HG03378 (cell line): ENCODE results near the gene CDH3.
"Not testable (repeated sequence)": the region's sequence is repeated elsewhere in the genome, so short reads cannot be mapped to it uniquely, and the experiment has no call there.

Experiments
- ATAC-seq: cut with Tn5 transposase; IDR thresholded peaks from one replicate; pipeline ENCODE4 v1.9.1; 2021; ENCODE audit warnings: mild to moderate bottlenecking, moderate library complexity; ENCODE audit not compliant: unreplicated experiment

CDH3 gene

DNA sequence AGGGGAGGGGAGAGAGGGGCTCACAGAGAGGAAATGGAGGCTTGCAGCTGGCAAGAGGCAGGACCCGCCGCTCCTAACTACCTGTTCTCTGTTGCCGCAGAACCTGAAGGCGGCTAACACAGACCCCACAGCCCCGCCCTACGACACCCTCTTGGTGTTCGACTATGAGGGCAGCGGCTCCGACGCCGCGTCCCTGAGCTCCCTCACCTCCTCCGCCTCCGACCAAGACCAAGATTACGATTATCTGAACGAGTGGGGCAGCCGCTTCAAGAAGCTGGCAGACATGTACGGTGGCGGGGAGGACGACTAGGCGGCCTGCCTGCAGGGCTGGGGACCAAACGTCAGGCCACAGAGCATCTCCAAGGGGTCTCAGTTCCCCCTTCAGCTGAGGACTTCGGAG, 53.0 kb downstream of the CDH3 start:
- ATAC-seq: no peak

DNA sequence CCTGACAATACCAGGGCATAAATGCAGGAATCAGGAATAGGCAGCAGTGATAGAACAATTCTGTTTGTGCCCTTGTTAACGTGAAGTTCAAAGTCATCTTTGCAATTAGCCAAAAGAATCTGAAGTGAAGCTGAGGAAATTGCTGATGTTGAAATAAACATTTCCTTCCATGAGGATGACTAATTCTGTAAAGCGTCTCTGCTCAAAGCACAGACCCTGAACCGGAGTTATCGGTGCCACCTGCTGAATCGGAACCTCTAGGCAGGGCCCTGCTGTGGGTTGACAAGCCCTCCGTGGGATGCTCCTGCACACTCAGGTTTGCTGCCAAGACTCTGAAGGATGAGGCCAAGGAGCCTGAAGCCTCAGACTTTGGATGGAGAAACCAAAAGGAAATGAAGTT, 55.0 kb downstream of the CDH3 start:
- no peak for ATAC-seq

GRCh38 chr16:68700831-68701230, 55.7 kb downstream of the CDH3 start:
- ATAC-seq: no peak

GRCh38 chr16:68704232-68704867, 59.2 kb downstream of the CDH3 start:
- no peak for ATAC-seq

- no peak for ATAC-seq
Observed at GRCh38 chr16:68707340-68708152, 62.4 kb downstream of the CDH3 start.

GRCh38 chr16:68710211-68710610, 65.1 kb downstream of the CDH3 start:
- ATAC-seq: no peak

- no peak for ATAC-seq
Observed at GRCh38 chr16:68711421-68712139, 66.5 kb downstream of the CDH3 start.

DNA sequence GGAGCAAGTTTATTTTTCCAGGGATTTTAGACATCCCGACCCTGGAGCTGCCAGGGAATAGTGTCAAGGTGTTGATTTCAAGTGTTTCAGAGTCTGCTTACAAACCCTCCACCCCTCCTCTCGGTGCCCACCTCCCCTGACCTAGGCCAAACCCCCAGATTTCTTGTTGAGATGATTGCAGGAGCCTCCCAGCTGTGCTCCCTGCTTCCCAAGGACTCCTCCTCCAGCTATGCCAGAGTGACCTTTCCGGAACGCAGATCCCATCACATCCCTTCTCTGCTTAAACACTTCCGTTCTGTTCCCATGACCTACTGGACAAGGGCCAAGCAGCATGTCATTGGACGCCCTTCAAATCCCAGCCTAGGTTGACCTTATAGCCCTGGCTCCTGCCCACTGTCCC, 68.3 kb downstream of the CDH3 start:
- ATAC-seq: no peak

GRCh38 chr16:68715471-68715870, 70.4 kb downstream of the CDH3 start:
- no peak for ATAC-seq

- not testable (repeated sequence) for ATAC-seq
Observed at GRCh38 chr16:68716516-68716915, 71.4 kb downstream of the CDH3 start.

- ATAC-seq: no peak
Observed at GRCh38 chr16:68717684-68718083, 72.6 kb downstream of the CDH3 start.

- ATAC-seq: no peak
Observed at GRCh38 chr16:68718590-68718989, 73.5 kb downstream of the CDH3 start.

DNA sequence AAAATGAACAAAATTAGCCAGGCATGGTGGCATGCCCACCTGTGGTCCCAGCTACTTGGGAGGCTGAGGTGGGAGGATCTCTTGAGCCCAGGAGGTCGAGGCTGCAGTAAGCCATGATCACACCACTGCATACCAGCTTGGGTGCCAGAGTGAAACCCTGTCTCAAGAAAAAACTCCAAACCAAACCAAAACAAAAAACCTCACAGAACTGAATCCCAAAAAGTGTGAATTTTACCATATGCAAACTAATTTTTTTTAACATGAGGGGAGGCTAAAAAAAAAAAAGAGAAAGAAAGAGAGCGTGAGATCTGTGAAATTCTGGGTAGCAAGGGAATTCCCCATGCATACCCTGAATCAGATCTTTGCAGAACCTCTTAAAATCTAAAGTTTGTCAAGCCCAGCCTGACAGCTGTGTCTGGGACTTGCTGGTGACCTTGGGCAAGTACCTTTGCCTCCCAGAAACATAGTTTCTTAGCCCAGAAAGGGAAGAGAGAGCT, 74.9 kb downstream of the CDH3 start:
- ATAC-seq: peak; percentile 87

DNA sequence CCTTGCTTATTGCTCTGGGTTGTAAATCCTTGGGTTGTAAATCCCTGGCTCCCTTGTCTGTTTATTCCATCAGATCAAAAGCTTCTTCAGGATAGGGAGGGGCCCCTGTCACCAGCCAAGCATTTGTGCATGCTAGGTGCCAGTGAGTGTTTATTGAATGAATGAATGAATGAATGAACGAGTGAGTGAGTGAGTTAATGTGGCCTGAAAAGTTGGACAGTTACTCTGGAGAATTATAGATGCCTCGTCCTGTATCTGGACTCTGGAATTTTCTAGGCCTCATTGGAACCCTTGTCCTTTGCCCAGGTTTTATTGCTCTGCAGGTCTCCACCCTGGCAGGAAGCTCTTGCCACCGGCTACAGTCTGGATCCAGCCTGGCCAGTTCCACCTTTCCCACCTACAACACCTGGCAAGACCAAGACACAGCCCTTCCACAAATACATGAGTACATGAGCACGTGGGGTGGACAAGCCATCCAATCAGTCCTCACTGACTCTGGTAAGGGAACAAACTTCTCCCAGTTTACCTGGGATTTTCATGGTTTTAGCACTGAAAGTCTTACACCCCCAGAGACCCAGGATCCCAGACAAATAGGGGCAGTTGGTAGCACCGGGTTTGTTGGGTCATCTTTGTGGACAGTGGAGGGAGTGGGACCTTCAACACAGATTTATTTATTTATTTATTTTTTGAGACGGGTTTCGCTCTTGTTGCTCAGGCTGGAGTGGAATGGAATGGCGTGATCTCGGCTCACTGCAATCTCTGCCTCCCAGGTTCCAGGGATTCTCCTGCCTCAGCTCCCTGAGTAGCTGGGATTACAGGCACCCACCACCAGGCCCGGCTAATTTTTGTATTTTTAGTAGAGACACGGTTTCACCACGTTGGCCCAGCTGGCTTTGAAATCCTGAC, 77.3 kb downstream of the CDH3 start:
- ATAC-seq: no peak

GRCh38 chr16:68724797-68725196, 79.7 kb downstream of the CDH3 start:
- no peak for ATAC-seq

GRCh38 chr16:68728523-68728922, 83.4 kb downstream of the CDH3 start:
- no peak for ATAC-seq

DNA sequence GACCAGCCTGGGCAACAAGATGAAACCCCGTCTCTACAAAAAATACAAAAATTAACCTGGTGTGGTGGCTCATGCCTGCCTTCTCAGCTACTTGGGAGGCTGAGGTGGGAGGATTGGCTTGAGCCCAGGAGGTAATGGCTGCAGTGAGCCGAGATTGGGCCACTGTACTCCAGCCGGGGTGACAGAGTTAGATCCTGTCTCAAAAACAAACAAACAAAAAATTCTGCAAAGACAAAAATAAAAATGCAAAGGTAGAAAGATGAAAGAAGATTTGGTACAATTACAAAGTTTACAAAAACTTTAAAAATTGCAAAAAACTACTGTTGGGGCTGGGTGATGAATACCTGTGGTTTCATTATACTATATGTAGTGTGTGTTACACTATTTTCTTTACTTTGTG, 86.5 kb downstream of the CDH3 start:
- no peak for ATAC-seq

DNA sequence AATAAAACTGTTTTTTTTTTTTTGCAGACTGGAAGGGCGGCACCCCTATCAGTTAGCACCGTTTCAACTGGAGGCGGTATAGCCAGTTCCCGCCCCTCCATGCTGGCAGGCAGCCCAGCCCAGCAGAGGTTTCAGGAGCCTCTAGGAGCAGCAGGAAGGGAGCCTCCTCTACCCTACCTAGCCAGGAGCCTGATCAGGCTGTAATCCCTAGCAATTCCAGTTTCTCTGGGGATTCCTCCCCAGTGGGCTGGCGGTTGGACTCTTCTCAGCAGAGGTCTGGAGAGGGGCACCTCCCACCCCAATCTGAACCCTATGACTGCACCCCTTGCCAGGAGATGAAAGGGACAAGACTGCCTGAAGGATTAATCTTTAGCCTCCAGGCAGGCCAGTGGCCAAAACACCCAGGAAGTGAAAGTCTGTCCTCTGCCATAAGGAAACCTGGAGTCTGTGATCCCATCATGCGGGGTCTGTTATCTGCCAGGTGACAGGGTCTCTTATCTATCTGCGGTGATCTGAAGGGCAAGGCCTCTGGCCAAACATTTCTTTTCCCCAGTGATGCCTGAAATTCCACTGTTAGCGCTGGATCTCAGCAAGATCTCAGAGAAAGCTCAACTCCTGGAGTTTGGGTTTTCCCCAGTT, 87.1 kb downstream of the CDH3 start:
- ATAC-seq: no peak

DNA sequence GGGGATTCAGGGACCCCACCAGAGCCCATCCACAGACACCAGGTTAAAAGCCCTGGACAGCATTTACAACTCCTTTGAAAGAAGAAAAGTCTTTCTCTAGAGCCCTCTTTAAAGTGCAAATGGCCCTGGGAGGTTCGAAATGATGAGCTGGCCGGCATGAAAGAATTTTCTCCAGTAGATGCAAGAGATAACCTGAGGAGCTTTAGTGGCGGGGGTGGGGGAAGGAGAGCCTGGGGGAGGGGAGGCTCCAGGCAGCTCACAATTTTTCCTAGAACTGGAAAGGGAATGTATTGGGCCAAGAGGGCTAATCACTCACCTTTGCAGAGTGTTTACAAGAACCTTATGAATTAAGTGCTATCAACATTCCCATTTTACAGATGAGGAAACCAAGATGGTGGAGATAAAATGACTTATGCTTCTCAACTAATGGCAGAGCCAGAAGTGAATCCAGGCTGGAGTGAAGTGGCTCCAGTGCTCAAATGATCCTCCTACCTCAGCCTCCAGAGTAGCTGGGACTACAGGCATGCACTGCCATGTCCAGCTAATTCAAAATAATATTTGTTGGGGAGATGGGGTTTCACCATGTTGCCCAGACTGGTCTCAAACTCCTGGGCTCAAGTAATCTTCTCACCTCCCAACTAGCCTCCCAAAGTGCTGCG, 87.8 kb downstream of the CDH3 start:
- ATAC-seq: no peak

- no peak for ATAC-seq
Observed at GRCh38 chr16:68733570-68733969, 88.5 kb downstream of the CDH3 start.
